HG02981 (cell line): ENCODE data around the gene TIGD2.

Experiments
- ATAC-seq: cut with Tn5 transposase; IDR thresholded peaks from one replicate; pipeline ENCODE4 v1.9.1; 2021; ENCODE audit warnings: mild to moderate bottlenecking, moderate library complexity; ENCODE audit not compliant: unreplicated experiment

TIGD2 gene

GRCh38 chr4:89110986-89111832 is at the start of gene TIGD2:
Gene TIGD2 (plus strand): TSS chr4:89111533. CDS start chr4:89112975, 1,442 bp downstream.
- peak; percentile 87 for ATAC-seq

GRCh38 chr4:89064848-89065247 is 46.5 kb upstream of the TIGD2 start:
- no peak for ATAC-seq

- no peak for ATAC-seq
Observed at GRCh38 chr4:89067417-89067816, 43.9 kb upstream of the TIGD2 start.

- ATAC-seq, result peak; percentile 79
Observed at GRCh38 chr4:89069481-89069880, 41.9 kb upstream of the TIGD2 start.

GRCh38 chr4:89070041-89070440 is 41.3 kb upstream of the TIGD2 start:
- peak; percentile 64 for ATAC-seq

GRCh38 chr4:89071311-89071710 is 40.0 kb upstream of the TIGD2 start:
- ATAC-seq, result no peak

- ATAC-seq, result no peak
Observed at GRCh38 chr4:89072921-89073320, 38.4 kb upstream of the TIGD2 start.

- no peak for ATAC-seq
Observed at GRCh38 chr4:89077761-89078160, 33.6 kb upstream of the TIGD2 start.

- no peak for ATAC-seq
Observed at GRCh38 chr4:89078300-89078699, 33.0 kb upstream of the TIGD2 start.

- ATAC-seq, result no peak
Observed at GRCh38 chr4:89099034-89099433, 12.3 kb upstream of the TIGD2 start.

- no peak for ATAC-seq
Observed at GRCh38 chr4:89099471-89099870, 11.9 kb upstream of the TIGD2 start.

- peak; percentile 4 for ATAC-seq
Observed at GRCh38 chr4:89100853-89101252, 10.5 kb upstream of the TIGD2 start.

GRCh38 chr4:89101256-89102161 is 9.8 kb upstream of the TIGD2 start:
- ATAC-seq, result peak; percentile 94

- ATAC-seq, result no peak
Observed at GRCh38 chr4:89105726-89106125, 5.6 kb upstream of the TIGD2 start.

GRCh38 chr4:89108091-89108490 is 3.2 kb upstream of the TIGD2 start:
- ATAC-seq, result no peak

- no peak for ATAC-seq
Observed at GRCh38 chr4:89109841-89110540, 1.3 kb upstream of the TIGD2 start.

- no peak for ATAC-seq
Observed at GRCh38 chr4:89110541-89110985, 770 bp upstream of the TIGD2 start.

GRCh38 chr4:89111833-89112563 is 665 bp downstream of the TIGD2 start:
- no peak for ATAC-seq

GRCh38 chr4:89113415-89113814 is 2.1 kb downstream of the TIGD2 start:
- ATAC-seq, result no peak

- peak; percentile 19 for ATAC-seq
Observed at GRCh38 chr4:89114100-89114499, 2.8 kb downstream of the TIGD2 start.
